Activated CD8-positive, alpha-beta memory T cell treated with anti-CD3 and anti-CD28 coated beads, Interleukin-2, amount 10 ng/mL, durations not matched to agents 7 days and 5 days (primary cell): ENCODE results near the gene KCTD6. TPM values are rescaled to one million over a fixed set of nuclear protein-coding genes. Genes with fewer than 3 reads are reported as not detected.

ENCODE experiments used
- ATAC-seq: fragments of 150-1000 bp; cut with Tn5 transposase; one replicate; pipeline ENCODE4 v1.10.0; 2021; ENCODE audit warnings: moderate library complexity
- CTCF ChIA-PET: fragments of 350-600 bp; sonication (Branson Sonifier 250); formaldehyde crosslinking; loops from one replicate; lab custom pipeline; 2021; ENCODE audit warnings: antibody characterized with exemption; lab: Charles Lee
- DNase-seq: peaks from one replicate; pipeline ENCODE4 v3.0.0-alpha.2; 2020
- H3K27ac Mint-ChIP-seq: one replicate; pipeline ENCODE4 v1.8.0; 2021; ENCODE audit warnings: mild to moderate bottlenecking, mixed read lengths
- H3K27me3 Mint-ChIP-seq: one replicate; pipeline ENCODE4 v1.8.0; 2021; ENCODE audit warnings: mixed read lengths
- H3K36me3 Mint-ChIP-seq: one replicate; pipeline ENCODE4 v1.8.0; 2021; ENCODE audit warnings: mild to moderate bottlenecking, mixed read lengths
- H3K4me1 Mint-ChIP-seq: one replicate; pipeline ENCODE4 v1.8.0; 2021; ENCODE audit warnings: mixed read lengths
- H3K4me3 Mint-ChIP-seq: one replicate; pipeline ENCODE4 v1.8.0; 2021; ENCODE audit warnings: mild to moderate bottlenecking, moderate library complexity, mixed read lengths
- H3K9me3 Mint-ChIP-seq: one replicate; pipeline ENCODE4 v1.8.0; 2022; ENCODE audit warnings: low read depth, mixed read lengths
- total RNA-seq, 2 experiments: library from RNA; stranded (reverse); gene quantifications; one replicate each; pipeline ENCODE4 v1.2.3, GENCODE V29; 2021

The KCTD6 gene
- total RNA-seq, 2 experiments from 2014 or later: 6.4 to 7.0 TPM

GRCh38 chr3:58532794-58533220, 40.9 kb downstream of the KCTD6 start:
- Mint-ChIP-seq H3K4me1 (peaks cover 15% of the 10 kb centered on the region), H3K36me3 (no peaks in the 10 kb centered on the region), H3K4me3 (no peak overlapping the region), H3K27ac (no peak overlapping the region), H3K27me3 (peaks cover 2% of the 10 kb centered on the region), H3K9me3 (no peaks in the 10 kb centered on the region)
- CTCF ChIA-PET: interaction anchor here (0.6 to 3.6 kb wide), 8 partner anchors 52 to 226 kb away, joined by 3 to 25 read pairs (median 4); partner anchors contain the start of genes HTD2 and RPP14
- ATAC-seq (peak; percentile 93), DNase-seq (peak; percentile 85)

- Mint-ChIP-seq H3K27ac (no peak overlapping the region), H3K4me1 (peaks cover 15% of the 10 kb centered on the region), H3K4me3 (no peak overlapping the region), H3K27me3 (peaks cover 2% of the 10 kb centered on the region), H3K9me3 (no peaks in the 10 kb centered on the region), H3K36me3 (no peaks in the 10 kb centered on the region)
- no peak for ATAC-seq
- no peak for DNase-seq
- CTCF ChIA-PET: interaction anchor here (0.6 to 3.6 kb wide), 7 partner anchors 24 to 228 kb away, joined by 3 to 25 read pairs (median 3); partner anchors contain the start of genes HTD2 and RPP14
Measured at GRCh38 chr3:58534592-58535494, 42.9 kb downstream of the KCTD6 start.

- ATAC-seq: no peak
- DNase-seq: no peak
- no peak overlapping the region for H3K27ac Mint-ChIP-seq
- H3K4me3 Mint-ChIP-seq: no peak overlapping the region
- no peaks in the 10 kb centered on the region for H3K36me3 Mint-ChIP-seq
- peaks cover 2% of the 10 kb centered on the region for H3K27me3 Mint-ChIP-seq
- no peaks in the 10 kb centered on the region for H3K9me3 Mint-ChIP-seq
- CTCF ChIA-PET: interaction anchor here (1.3 to 3.6 kb wide), 4 partner anchors 94 to 236 kb away, joined by 3 to 25 read pairs (median 4); partner anchors contain the start of genes HTD2 and RPP14
- peaks cover 15% of the 10 kb centered on the region for H3K4me1 Mint-ChIP-seq
Measured at GRCh38 chr3:58535531-58536500, 43.9 kb downstream of the KCTD6 start.

DNA sequence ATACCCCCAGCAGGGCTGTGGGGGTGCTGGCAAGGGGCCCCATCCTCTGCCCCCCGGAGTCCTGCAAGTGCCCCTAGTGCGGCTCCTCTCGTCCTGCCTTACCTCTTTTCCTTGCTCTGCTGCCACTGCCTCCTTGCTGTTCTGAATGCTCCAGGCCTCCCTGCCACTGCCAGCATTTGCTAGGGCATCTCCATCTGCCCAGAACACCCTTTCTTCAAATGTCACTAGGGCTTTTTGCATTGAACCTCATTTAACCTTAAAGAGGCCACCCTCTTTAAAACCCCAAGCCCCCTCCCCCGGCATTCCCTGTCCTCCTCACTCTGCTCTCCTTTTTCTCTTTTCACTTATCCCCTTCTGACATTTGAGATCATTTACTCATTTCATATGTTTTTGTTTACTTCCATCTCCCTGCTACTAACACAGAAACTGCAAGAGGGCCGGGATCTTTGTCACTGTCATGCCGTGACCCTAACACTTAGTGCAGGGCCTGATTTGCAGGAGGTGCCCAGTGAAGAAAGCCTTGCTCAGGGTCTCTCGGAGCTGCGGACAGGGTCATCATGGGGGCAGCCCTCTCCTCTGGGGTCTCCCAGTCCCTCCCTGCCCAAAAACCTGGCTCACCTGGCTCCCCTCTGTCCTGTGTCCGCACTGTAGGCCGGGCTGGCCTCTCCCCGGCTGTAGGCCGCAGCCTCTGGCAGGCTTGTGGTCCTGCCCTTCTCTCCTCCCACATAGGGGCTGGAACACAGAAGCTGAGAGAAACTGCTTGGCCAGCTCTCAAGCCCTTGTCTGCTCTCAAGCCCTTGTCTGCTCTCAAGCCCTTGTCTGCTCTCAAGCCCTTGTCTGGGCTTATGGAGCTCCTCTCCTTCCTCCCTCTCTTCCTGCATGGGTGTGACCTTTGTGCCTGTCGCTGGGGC, 44.9 kb downstream of the KCTD6 start, which contains the start of gene ACOX2:
ACOX2 (minus strand) TSS at position 690 of the 911 bp plus-strand sequence. CDS start 2,084 bp downstream, outside the sequence.
- DNase-seq (no peak), ATAC-seq (no peak)
- CTCF ChIA-PET: interaction anchor here (1.2 to 1.9 kb wide), 4 partner anchors 72 to 237 kb away, joined by 3 to 4 read pairs (median 4); no protein-coding TSS in a partner anchor
- Mint-ChIP-seq H3K4me1 (peaks cover 15% of the 10 kb centered on the region), H3K4me3 (no peak within 1 kb of the TSS), H3K27ac (no peak within 1 kb of the TSS), H3K27me3 (peaks cover 5% of the 10 kb centered on the region), H3K9me3 (no peaks in the 10 kb centered on the region), H3K36me3 (no peaks in the 10 kb centered on the region)

GRCh38 chr3:58537412-58538301, 45.8 kb downstream of the KCTD6 start:
- DNase-seq (no peak), ATAC-seq (no peak)
- Mint-ChIP-seq H3K4me1 (peaks cover 13% of the 10 kb centered on the region), H3K27ac (no peak overlapping the region), H3K4me3 (no peak overlapping the region), H3K27me3 (peaks cover 5% of the 10 kb centered on the region), H3K9me3 (no peaks in the 10 kb centered on the region), H3K36me3 (no peaks in the 10 kb centered on the region)
- CTCF ChIA-PET: interaction anchor here (0.6 to 1.9 kb wide), 5 partner anchors 66 to 217 kb away, joined by 3 to 4 read pairs (median 4); no protein-coding TSS in a partner anchor

- no peak overlapping the region for H3K27ac Mint-ChIP-seq
Measured at GRCh38 chr3:58539626-58540025, 47.7 kb downstream of the KCTD6 start.

GRCh38 chr3:58540176-58540858, 48.4 kb downstream of the KCTD6 start:
- peaks cover 16% of the 10 kb centered on the region for H3K27me3 Mint-ChIP-seq
- no peaks in the 10 kb centered on the region for H3K36me3 Mint-ChIP-seq
- peaks cover 10% of the 10 kb centered on the region for H3K4me1 Mint-ChIP-seq
- H3K4me3 Mint-ChIP-seq: no peak overlapping the region
- no peak for ATAC-seq
- no peak overlapping the region for H3K27ac Mint-ChIP-seq
- CTCF ChIA-PET: interaction anchor here (1.2 kb wide), 1 partner anchor 76 kb away, joined by 4 read pairs; no protein-coding TSS in a partner anchor
- DNase-seq: no peak
- H3K9me3 Mint-ChIP-seq: no peaks in the 10 kb centered on the region

More at GRCh38 chr3:58539626-58540025, 47.7 kb downstream of the KCTD6 start:
- H3K36me3 Mint-ChIP-seq: no peaks in the 10 kb centered on the region
- no peak overlapping the region for H3K4me3 Mint-ChIP-seq
- H3K27me3 Mint-ChIP-seq: peaks cover 11% of the 10 kb centered on the region
- CTCF ChIA-PET: interaction anchor here (0.9 to 1.5 kb wide), 4 partner anchors 76 to 373 kb away, joined by 3 to 4 read pairs (median 4); partner anchors contain the start of gene HTD2
- DNase-seq (no peak), ATAC-seq (no peak)
- H3K4me1 Mint-ChIP-seq: peaks cover 10% of the 10 kb centered on the region
- H3K9me3 Mint-ChIP-seq: no peaks in the 10 kb centered on the region

DNA sequence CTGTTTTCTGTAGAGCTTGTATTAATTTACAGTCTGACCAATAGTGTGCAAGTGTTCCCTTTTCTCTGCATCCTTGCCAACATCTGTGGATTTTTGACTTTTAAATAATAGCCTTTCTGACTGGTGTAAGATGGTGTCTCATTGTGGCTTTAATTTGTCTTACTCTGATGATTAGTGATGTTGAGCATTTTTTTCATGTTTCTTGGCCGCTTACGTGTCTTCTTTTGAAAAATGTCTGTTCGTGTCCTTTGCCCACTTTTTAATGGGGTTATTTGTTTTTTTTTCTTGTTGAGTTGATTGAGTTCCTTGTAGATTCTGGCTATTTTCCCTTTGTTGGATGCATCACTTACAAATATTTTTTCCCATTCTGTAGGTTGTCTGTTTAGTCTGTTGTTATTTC, 52.6 kb downstream of the KCTD6 start:
- H3K36me3 Mint-ChIP-seq: no peaks in the 10 kb centered on the region
- CTCF ChIA-PET: no interaction called here
- no peak for ATAC-seq

DNA sequence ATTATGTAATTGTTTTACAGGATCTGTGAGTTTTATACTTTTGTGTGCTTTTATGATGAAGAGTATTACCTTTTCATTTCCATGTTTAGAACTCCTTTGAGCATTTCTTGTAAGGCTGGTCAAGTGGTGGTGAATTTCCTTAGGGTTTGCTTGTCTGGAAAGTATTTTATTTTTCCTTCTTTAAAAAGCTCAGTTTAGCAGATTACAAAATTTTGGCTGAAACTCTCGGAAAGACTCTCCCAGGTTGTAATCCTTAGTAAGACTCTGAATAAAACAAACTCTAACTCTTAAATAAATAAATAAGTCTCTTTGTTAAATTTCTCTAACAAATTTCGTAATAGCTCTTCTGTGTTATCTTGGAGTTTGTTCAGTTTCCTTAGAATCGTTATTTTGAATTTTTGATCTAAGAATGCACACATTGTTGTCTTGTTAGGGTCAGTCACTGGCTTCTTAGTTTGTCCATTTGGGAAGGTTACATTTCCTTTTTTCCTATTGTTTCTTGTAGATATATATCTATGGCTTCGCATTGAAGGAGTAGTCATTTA, 59.8 kb downstream of the KCTD6 start:
- Mint-ChIP-seq H3K9me3 (peaks cover 2% of the 10 kb centered on the region), H3K4me3 (no peak overlapping the region), H3K27me3 (peaks cover 14% of the 10 kb centered on the region), H3K27ac (no peak overlapping the region), H3K4me1 (no peaks in the 10 kb centered on the region), H3K36me3 (peaks cover 2% of the 10 kb centered on the region)
- no peak for ATAC-seq
- CTCF ChIA-PET: interaction anchor here (1.3 kb wide), 1 partner anchor 17 kb away, joined by 11 read pairs; no protein-coding TSS in a partner anchor
- no peak for DNase-seq

More for the DNA sequence above, 52.6 kb downstream of the KCTD6 start:
- Mint-ChIP-seq H3K4me1 (no peaks in the 10 kb centered on the region), H3K9me3 (no peaks in the 10 kb centered on the region), H3K27me3 (peaks cover 24% of the 10 kb centered on the region), H3K27ac (no peak overlapping the region), H3K4me3 (no peak overlapping the region)
- DNase-seq: no peak
